Stimulated activated naive CD8-positive, alpha-beta T cell treated with anti-CD3 and anti-CD28 coated beads, Interleukin-15, amount 100 ng/mL, for 72 hours (primary cell): ENCODE measurements around the gene STOML2.
A peak's percentile ranks its signal among the peaks of the same experiment; 100 is the strongest.

Source experiments
- ATAC-seq: fragments of 150-1000 bp; cut with Tn5 transposase; 2 replicates; pipeline ENCODE4 v1.10.0; 2021; ENCODE audit warnings: mild to moderate bottlenecking, moderate library complexity
- DNase-seq, 2 donors: peaks; one replicate each; pipeline ENCODE4 v3.0.0; 2021 to 2022
- H3K27ac Mint-ChIP-seq, 2 donors: one replicate each; pipeline ENCODE4 v1.8.0; 2022; ENCODE audit warnings: mild to moderate bottlenecking in 2 of 2, mixed read lengths in 2 of 2, moderate library complexity in 2 of 2
- H3K27me3 Mint-ChIP-seq: one replicate; pipeline ENCODE4 v1.8.0; 2022; ENCODE audit warnings: mixed read lengths
- H3K4me1 Mint-ChIP-seq: one replicate; pipeline ENCODE4 v1.8.0; 2022; ENCODE audit warnings: mild to moderate bottlenecking, mixed read lengths
- H3K4me3 Mint-ChIP-seq, 2 donors: one replicate each; pipeline ENCODE4 v1.8.0; 2022; ENCODE audit warnings: mild to moderate bottlenecking in 2 of 2, mixed read lengths in 2 of 2, moderate library complexity in 1 of 2
- H3K9me3 Mint-ChIP-seq, 2 donors: one replicate each; pipeline ENCODE4 v1.8.0; 2022; ENCODE audit warnings: mixed read lengths in 2 of 2

Gene STOML2

GRCh38 chr9:35067056-35067455 lies 35.9 kb downstream of the STOML2 start:
- Mint-ChIP-seq H3K27me3 (no peaks in the 10 kb centered on the region), H3K27ac (peak overlapping the region in 1 of 2 donors; percentile 27), H3K4me3 (no peak overlapping the region), H3K9me3 (no peaks in the 10 kb centered on the region), H3K4me1 (peaks cover 54% of the 10 kb centered on the region)
- no peak for DNase-seq
- ATAC-seq: no peak

- no peak for ATAC-seq
- DNase-seq: no peak
- no peaks in the 10 kb centered on the region for H3K9me3 Mint-ChIP-seq
- H3K4me3 Mint-ChIP-seq: no peak overlapping the region
- H3K4me1 Mint-ChIP-seq: peaks cover 6% of the 10 kb centered on the region
- H3K27me3 Mint-ChIP-seq: no peaks in the 10 kb centered on the region
- H3K27ac Mint-ChIP-seq: no peak overlapping the region
Observed at GRCh38 chr9:35060548-35061207, 42.3 kb downstream of the STOML2 start.

- DNase-seq (no peak), ATAC-seq (no peak)
- H3K4me3 Mint-ChIP-seq: no peak overlapping the region
- no peaks in the 10 kb centered on the region for H3K9me3 Mint-ChIP-seq
- no peaks in the 10 kb centered on the region for H3K27me3 Mint-ChIP-seq
- H3K27ac Mint-ChIP-seq: peak overlapping the region in 1 of 2 donors; percentile 51
- H3K4me1 Mint-ChIP-seq: peaks cover 6% of the 10 kb centered on the region
Observed at GRCh38 chr9:35059438-35059837, 43.5 kb downstream of the STOML2 start.

- peak overlapping the region in 1 of 2 donors; percentile 56 for H3K27ac Mint-ChIP-seq
Observed at GRCh38 chr9:35057271-35057620, 45.7 kb downstream of the STOML2 start.

GRCh38 chr9:35056571-35057270 lies 46.2 kb downstream of the STOML2 start:
- Mint-ChIP-seq H3K4me3 (no peak overlapping the region), H3K27ac (peak overlapping the region in 1 of 2 donors; percentile 28), H3K4me1 (no peaks in the 10 kb centered on the region), H3K9me3 (no peaks in the 10 kb centered on the region), H3K27me3 (no peaks in the 10 kb centered on the region)
- DNase-seq (no peak), ATAC-seq (no peak)

More at GRCh38 chr9:35057271-35057620, 45.7 kb downstream of the STOML2 start:
- no peak for DNase-seq
- Mint-ChIP-seq H3K4me1 (no peaks in the 10 kb centered on the region), H3K4me3 (no peak overlapping the region), H3K9me3 (no peaks in the 10 kb centered on the region), H3K27me3 (no peaks in the 10 kb centered on the region)
- no peak for ATAC-seq

GRCh38 chr9:35054871-35055644 lies 47.9 kb downstream of the STOML2 start:
- Mint-ChIP-seq H3K27ac (no peak overlapping the region), H3K27me3 (no peaks in the 10 kb centered on the region), H3K4me3 (no peak overlapping the region), H3K4me1 (no peaks in the 10 kb centered on the region), H3K9me3 (no peaks in the 10 kb centered on the region)
- no peak for ATAC-seq
- no peak for DNase-seq

- no peak overlapping the region for H3K4me3 Mint-ChIP-seq
- ATAC-seq (no peak), DNase-seq (no peak)
- H3K27ac Mint-ChIP-seq: no peak overlapping the region
- no peaks in the 10 kb centered on the region for H3K27me3 Mint-ChIP-seq
- H3K9me3 Mint-ChIP-seq: no peaks in the 10 kb centered on the region
- no peaks in the 10 kb centered on the region for H3K4me1 Mint-ChIP-seq
Observed at GRCh38 chr9:35054185-35054835, 48.6 kb downstream of the STOML2 start.

GRCh38 chr9:35051069-35051967 lies 51.6 kb downstream of the STOML2 start:
- ATAC-seq: peak; percentile 71
- peak; percentile 23 to 36 for DNase-seq
- Mint-ChIP-seq H3K27me3 (no peaks in the 10 kb centered on the region), H3K27ac (no peak overlapping the region), H3K4me1 (no peaks in the 10 kb centered on the region), H3K4me3 (no peak overlapping the region), H3K9me3 (no peaks in the 10 kb centered on the region)
